Mesodermal cell (in vitro differentiated cells): Measurements from ENCODE around the gene ATXN1L.

Source experiments
- H3K27ac ChIP-seq: 2 replicates; pipeline ENCODE4 v1.7.0; 2013; ENCODE audit warnings: mild to moderate bottlenecking, low read depth, low read length, moderate library complexity; ENCODE audit not compliant: severe bottlenecking
- H3K36me3 ChIP-seq: 2 replicates; pipeline ENCODE4 v1.7.1; 2013; ENCODE audit warnings: mild to moderate bottlenecking, low read length, moderate library complexity; ENCODE audit not compliant: control insufficient read depth, insufficient read depth
- H3K4me1 ChIP-seq: one replicate; pipeline ENCODE4 v1.7.1; 2013; ENCODE audit warnings: mild to moderate bottlenecking, low read length; ENCODE audit not compliant: insufficient read depth, control insufficient read depth, poor library complexity, severe bottlenecking
- H3K4me3 ChIP-seq: 2 replicates; pipeline ENCODE4 v1.7.0; 2013; ENCODE audit warnings: low read length, control low read depth, mild to moderate bottlenecking; ENCODE audit not compliant: insufficient read depth, poor library complexity, severe bottlenecking; ENCODE audit errors: extremely low read depth
- H3K9me3 ChIP-seq: 2 replicates; pipeline ENCODE4 v1.7.1; 2013; ENCODE audit warnings: mild to moderate bottlenecking, low read length, moderate library complexity; ENCODE audit not compliant: control insufficient read depth
- WGBS, 2 experiments: methylation state at CpG; one replicate each; pipeline ENCODE4 v1.1.5; 2013; ENCODE audit warnings: missing lambda C conversion rate in 2 of 2; ENCODE audit not compliant: insufficient coverage in 2 of 2; 5-methylcytosine and 5-hydroxymethylcytosine counted together

ATXN1L gene

GRCh38 chr16:71870818-71871217, 25.0 kb downstream of the ATXN1L start:
- H3K36me3 ChIP-seq: peaks cover 65% of the 10 kb centered on the region
- no peak overlapping the region for H3K27ac ChIP-seq
- 86% methylated on average over 1 of the region's 2 CpGs; no CpG with 5 or more reads in 1 of the 2 experiments for WGBS, 2 experiments
- H3K9me3 ChIP-seq: no peaks in the 10 kb centered on the region
- no peaks in the 10 kb centered on the region for H3K4me1 ChIP-seq
- H3K4me3 ChIP-seq: no peak overlapping the region

- 85 to 100% methylated on average over 1 to 2 of the region's 4 CpGs for WGBS, 2 experiments
- no peak overlapping the region for H3K27ac ChIP-seq
- H3K36me3 ChIP-seq: peaks cover 62% of the 10 kb centered on the region
- H3K9me3 ChIP-seq: no peaks in the 10 kb centered on the region
- no peak overlapping the region for H3K4me3 ChIP-seq
- H3K4me1 ChIP-seq: no peaks in the 10 kb centered on the region
Measured at GRCh38 chr16:71873199-71873598, 27.4 kb downstream of the ATXN1L start.

- peaks cover 12% of the 10 kb centered on the region for H3K4me1 ChIP-seq
- H3K9me3 ChIP-seq: no peaks in the 10 kb centered on the region
- no peak overlapping the region for H3K4me3 ChIP-seq
- WGBS, 2 experiments: 68 to 69% methylated on average over 4 of the region's 4 CpGs
- H3K36me3 ChIP-seq: peaks cover 61% of the 10 kb centered on the region
- H3K27ac ChIP-seq: no peak overlapping the region
Measured at GRCh38 chr16:71878911-71879310, 33.1 kb downstream of the ATXN1L start.

- peaks cover 52% of the 10 kb centered on the region for H3K36me3 ChIP-seq
- WGBS, 2 experiments: 91 to 100% methylated on average over 3 of the region's 4 CpGs
- no peak overlapping the region for H3K27ac ChIP-seq
- H3K4me1 ChIP-seq: peaks cover 12% of the 10 kb centered on the region
- H3K4me3 ChIP-seq: no peak overlapping the region
- H3K9me3 ChIP-seq: no peaks in the 10 kb centered on the region
Measured at GRCh38 chr16:71880176-71880575, 34.4 kb downstream of the ATXN1L start.

- 17 to 20% methylated on average over 6 to 7 of the region's 9 CpGs for WGBS, 2 experiments
- no peaks in the 10 kb centered on the region for H3K9me3 ChIP-seq
- peak overlapping the region; percentile 88 for H3K27ac ChIP-seq
Measured at GRCh38 chr16:71882505-71883167, 36.9 kb downstream of the ATXN1L start.

GRCh38 chr16:71883168-71883848, 37.5 kb downstream of the ATXN1L start:
- Histone ChIP-seq H3K4me3 (peak overlapping the region; percentile 89), H3K9me3 (no peaks in the 10 kb centered on the region), H3K27ac (peak overlapping the region; percentile 88), H3K36me3 (peaks cover 29% of the 10 kb centered on the region), H3K4me1 (peaks cover 12% of the 10 kb centered on the region)
- 1 to 2% methylated on average over 17 to 27 of the region's 46 CpGs for WGBS, 2 experiments

More at GRCh38 chr16:71882505-71883167, 36.9 kb downstream of the ATXN1L start:
- peaks cover 33% of the 10 kb centered on the region for H3K36me3 ChIP-seq
- peak overlapping the region; percentile 89 for H3K4me3 ChIP-seq
- peaks cover 12% of the 10 kb centered on the region for H3K4me1 ChIP-seq

GRCh38 chr16:71883849-71884638, 38.3 kb downstream of the ATXN1L start, which contains the start of gene ZNF821:
Gene ZNF821, minus strand, starts transcription at chr16:71884182. Its CDS starts 4,236 bp downstream, at chr16:71879946.
- H3K4me1 ChIP-seq: peaks cover 12% of the 10 kb centered on the region
- no peaks in the 10 kb centered on the region for H3K9me3 ChIP-seq
- WGBS, 2 experiments: 1% methylated on average over 45 to 57 of the region's 85 CpGs
- H3K4me3 ChIP-seq: peak within 1 kb of the TSS; percentile 89
- peak within 1 kb of the TSS; percentile 88 for H3K27ac ChIP-seq
- peaks cover 21% of the 10 kb centered on the region for H3K36me3 ChIP-seq

GRCh38 chr16:71885261-71885650, 39.5 kb downstream of the ATXN1L start:
- no peak overlapping the region for H3K27ac ChIP-seq
- peaks cover 12% of the 10 kb centered on the region for H3K4me1 ChIP-seq
- 66 to 70% methylated on average over 4 of the region's 4 CpGs for WGBS, 2 experiments
- no peak overlapping the region for H3K4me3 ChIP-seq
- H3K36me3 ChIP-seq: peaks cover 11% of the 10 kb centered on the region
- H3K9me3 ChIP-seq: no peaks in the 10 kb centered on the region

- Histone ChIP-seq H3K36me3 (no peaks in the 10 kb centered on the region), H3K9me3 (no peaks in the 10 kb centered on the region), H3K4me1 (peaks cover 3% of the 10 kb centered on the region), H3K27ac (no peak overlapping the region), H3K4me3 (no peak overlapping the region)
- 94 to 100% methylated on average over 1 to 3 of the region's 3 CpGs for WGBS, 2 experiments
Measured at GRCh38 chr16:71889147-71889546, 43.4 kb downstream of the ATXN1L start.

- H3K4me3 ChIP-seq: peak overlapping the region; percentile 100
- WGBS, 2 experiments: 65 to 74% methylated on average over 3 to 4 of the region's 7 CpGs
- peaks cover 23% of the 10 kb centered on the region for H3K36me3 ChIP-seq
- H3K9me3 ChIP-seq: no peaks in the 10 kb centered on the region
- peaks cover 3% of the 10 kb centered on the region for H3K4me1 ChIP-seq
- H3K27ac ChIP-seq: peak overlapping the region; percentile 94
Measured at GRCh38 chr16:71893888-71894228, 48.1 kb downstream of the ATXN1L start.
